Eye (tissue), 1 donor: ENCODE measurements around the gene VPS39.
"Not testable (repeated sequence)": the region's sequence is repeated elsewhere in the genome, so short reads cannot be mapped to it uniquely, and the experiment has no call there.

ENCODE experiments used
- DNase-seq: peaks from one replicate; pipeline ENCODE4 v3.0.0-alpha.2; 2015

The VPS39 gene

GRCh38 chr15:42207674-42208579 is at the start of gene VPS39:
Gene VPS39, minus strand, starts transcription at chr15:42208304. Its CDS starts 151 bp downstream, at chr15:42208153.
- DNase-seq: peak; percentile 93

GRCh38 chr15:42253300-42253699 is 45.2 kb upstream of the VPS39 start:
- DNase-seq: no peak

- DNase-seq: no peak
These were observed 32.7 kb upstream of the VPS39 start for GRCh38 chr15:42240823-42241222.

GRCh38 chr15:42239528-42240182 is 31.6 kb upstream of the VPS39 start:
- DNase-seq: no peak

- DNase-seq: no peak
These were observed 25.0 kb upstream of the VPS39 start for GRCh38 chr15:42233107-42233506.

- no peak for DNase-seq
These were observed 24.5 kb upstream of the VPS39 start for GRCh38 chr15:42232606-42233005.

GRCh38 chr15:42231088-42231487 is 23.0 kb upstream of the VPS39 start:
- no peak for DNase-seq

GRCh38 chr15:42228981-42229380 is 20.9 kb upstream of the VPS39 start:
- not testable (repeated sequence) for DNase-seq

GRCh38 chr15:42228036-42228435 is 19.9 kb upstream of the VPS39 start:
- DNase-seq: no peak

GRCh38 chr15:42226648-42227047 is 18.5 kb upstream of the VPS39 start:
- no peak for DNase-seq

GRCh38 chr15:42220216-42220615 is 12.1 kb upstream of the VPS39 start:
- no peak for DNase-seq

- DNase-seq: no peak
These were observed 11.0 kb upstream of the VPS39 start for GRCh38 chr15:42218953-42219592.

GRCh38 chr15:42217568-42217967 is 9.5 kb upstream of the VPS39 start:
- no peak for DNase-seq

GRCh38 chr15:42215913-42216829 is 8.1 kb upstream of the VPS39 start:
- no peak for DNase-seq

- no peak for DNase-seq
These were observed 6.5 kb upstream of the VPS39 start for GRCh38 chr15:42214600-42214999.

GRCh38 chr15:42213511-42213910 is 5.4 kb upstream of the VPS39 start:
- DNase-seq: no peak

- no peak for DNase-seq
These were observed 2.6 kb upstream of the VPS39 start for GRCh38 chr15:42210696-42211095.

- DNase-seq: no peak
These were observed 1.7 kb downstream of the VPS39 start for GRCh38 chr15:42206406-42206805.

- no peak for DNase-seq
These were observed 4.2 kb downstream of the VPS39 start for GRCh38 chr15:42203891-42204290.

- DNase-seq: no peak
These were observed 5.5 kb downstream of the VPS39 start for GRCh38 chr15:42202653-42203052.

GRCh38 chr15:42201801-42202200 is 6.3 kb downstream of the VPS39 start:
- DNase-seq: no peak

GRCh38 chr15:42199126-42199525 is 9.0 kb downstream of the VPS39 start:
- DNase-seq: no peak

GRCh38 chr15:42198516-42198915 is 9.6 kb downstream of the VPS39 start:
- no peak for DNase-seq
